Measurements from ENCODE around the gene PFKM. TPM values are rescaled to one million over a fixed set of nuclear protein-coding genes. Genes with fewer than 3 reads are reported as not detected.

Gene PFKM
- total RNA-seq, 1 donor from 2014 or later, result 304 TPM

GRCh38 chr12:48164451-48164850 is 45.3 kb downstream of the PFKM start:
- H3K9ac ChIP-seq (ENCODE audit: low read depth in 1 of 3, low read length in 3 of 3), result no peak overlapping the region
- H3K4me3 ChIP-seq (ENCODE audit: low read length in 3 of 3), result no peak overlapping the region
- H3K27me3 ChIP-seq (ENCODE audit: control insufficient read depth in 3 of 3, insufficient read depth in 3 of 3, low read length in 3 of 3), result no peaks in the 10 kb centered on the region
- H3K27ac ChIP-seq (ENCODE audit: low read depth, low read length), result peak overlapping the region; percentile 94
- peaks cover 15 to 33% (median 21%) of the 10 kb centered on the region in 3 donors for H3K4me1 ChIP-seq (ENCODE audit: control insufficient read depth in 3 of 3, insufficient read depth in 3 of 3, low read length in 3 of 3)
- no peaks in the 10 kb centered on the region for H3K9me3 ChIP-seq (ENCODE audit: control insufficient read depth in 3 of 3, low read length in 3 of 3)
- no peaks in the 10 kb centered on the region for H3K36me3 ChIP-seq (ENCODE audit: control insufficient read depth in 3 of 3, insufficient read depth in 3 of 3, low read length in 3 of 3)

- Histone ChIP-seq H3K36me3 (ENCODE audit: control insufficient read depth in 3 of 3, insufficient read depth in 3 of 3, low read length in 3 of 3) (no peaks in the 10 kb centered on the region), H3K27me3 (ENCODE audit: control insufficient read depth in 3 of 3, insufficient read depth in 3 of 3, low read length in 3 of 3) (no peaks in the 10 kb centered on the region), H3K9ac (ENCODE audit: low read depth in 1 of 3, low read length in 3 of 3) (no peak overlapping the region), H3K4me1 (ENCODE audit: control insufficient read depth in 3 of 3, insufficient read depth in 3 of 3, low read length in 3 of 3) (peaks cover 15 to 32% (median 18%) of the 10 kb centered on the region in 3 donors), H3K9me3 (ENCODE audit: control insufficient read depth in 3 of 3, low read length in 3 of 3) (no peaks in the 10 kb centered on the region), H3K4me3 (ENCODE audit: low read length in 3 of 3) (no peak overlapping the region), H3K27ac (ENCODE audit: low read depth, low read length) (no peak overlapping the region)
Observed at GRCh38 chr12:48165089-48165981, 46.2 kb downstream of the PFKM start.

- Histone ChIP-seq H3K27ac (ENCODE audit: low read depth, low read length) (no peak overlapping the region), H3K36me3 (ENCODE audit: control insufficient read depth in 3 of 3, insufficient read depth in 3 of 3, low read length in 3 of 3) (no peaks in the 10 kb centered on the region), H3K9ac (ENCODE audit: low read depth in 1 of 3, low read length in 3 of 3) (no peak overlapping the region), H3K9me3 (ENCODE audit: control insufficient read depth in 3 of 3, low read length in 3 of 3) (no peaks in the 10 kb centered on the region), H3K4me3 (ENCODE audit: low read length in 3 of 3) (no peak overlapping the region), H3K27me3 (ENCODE audit: control insufficient read depth in 3 of 3, insufficient read depth in 3 of 3, low read length in 3 of 3) (no peaks in the 10 kb centered on the region), H3K4me1 (ENCODE audit: control insufficient read depth in 3 of 3, insufficient read depth in 3 of 3, low read length in 3 of 3) (no peaks in the 10 kb centered on the region)
Observed at GRCh38 chr12:48169011-48169410, 49.8 kb downstream of the PFKM start.

GRCh38 chr12:48175613-48176416 is 56.7 kb downstream of the PFKM start:
- Histone ChIP-seq H3K36me3 (ENCODE audit: control insufficient read depth in 3 of 3, insufficient read depth in 3 of 3, low read length in 3 of 3) (no peaks in the 10 kb centered on the region), H3K27ac (ENCODE audit: low read depth, low read length) (no peak overlapping the region), H3K4me3 (ENCODE audit: low read length in 3 of 3) (no peak overlapping the region), H3K9ac (ENCODE audit: low read depth in 1 of 3, low read length in 3 of 3) (no peak overlapping the region), H3K27me3 (ENCODE audit: control insufficient read depth in 3 of 3, insufficient read depth in 3 of 3, low read length in 3 of 3) (peaks cover 5 to 14% (median 6%) of the 10 kb centered on the region in 3 donors), H3K4me1 (ENCODE audit: control insufficient read depth in 3 of 3, insufficient read depth in 3 of 3, low read length in 3 of 3) (no peaks in the 10 kb centered on the region), H3K9me3 (ENCODE audit: control insufficient read depth in 3 of 3, low read length in 3 of 3) (no peaks in the 10 kb centered on the region)

- Histone ChIP-seq H3K9me3 (ENCODE audit: control insufficient read depth in 3 of 3, low read length in 3 of 3) (no peaks in the 10 kb centered on the region), H3K4me3 (ENCODE audit: low read length in 3 of 3) (no peak overlapping the region), H3K27ac (ENCODE audit: low read depth, low read length) (no peak overlapping the region), H3K4me1 (ENCODE audit: control insufficient read depth in 3 of 3, insufficient read depth in 3 of 3, low read length in 3 of 3) (no peaks in the 10 kb centered on the region), H3K36me3 (ENCODE audit: control insufficient read depth in 3 of 3, insufficient read depth in 3 of 3, low read length in 3 of 3) (no peaks in the 10 kb centered on the region), H3K9ac (ENCODE audit: low read depth in 1 of 3, low read length in 3 of 3) (no peak overlapping the region), H3K27me3 (ENCODE audit: control insufficient read depth in 3 of 3, insufficient read depth in 3 of 3, low read length in 3 of 3) (peaks cover 11 to 19% (median 11%) of the 10 kb centered on the region in 3 donors)
Observed at GRCh38 chr12:48176417-48176751, 57.2 kb downstream of the PFKM start.

- Histone ChIP-seq H3K27me3 (ENCODE audit: control insufficient read depth in 3 of 3, insufficient read depth in 3 of 3, low read length in 3 of 3) (peaks cover 18 to 35% (median 24%) of the 10 kb centered on the region in 3 donors), H3K27ac (ENCODE audit: low read depth, low read length) (no peak overlapping the region), H3K4me3 (ENCODE audit: low read length in 3 of 3) (no peak overlapping the region)
Observed at GRCh38 chr12:48177982-48178381, 58.8 kb downstream of the PFKM start.

GRCh38 chr12:48179466-48179865 is 60.3 kb downstream of the PFKM start:
- no peak overlapping the region for H3K9ac ChIP-seq (ENCODE audit: low read depth in 1 of 3, low read length in 3 of 3)
- no peaks in the 10 kb centered on the region for H3K36me3 ChIP-seq (ENCODE audit: control insufficient read depth in 3 of 3, insufficient read depth in 3 of 3, low read length in 3 of 3)
- peaks cover 14 to 15% (median 14%) of the 10 kb centered on the region in 3 donors for H3K4me1 ChIP-seq (ENCODE audit: control insufficient read depth in 3 of 3, insufficient read depth in 3 of 3, low read length in 3 of 3)
- no peak overlapping the region for H3K4me3 ChIP-seq (ENCODE audit: low read length in 3 of 3)
- H3K9me3 ChIP-seq (ENCODE audit: control insufficient read depth in 3 of 3, low read length in 3 of 3), result no peaks in the 10 kb centered on the region
- peaks cover 32 to 49% (median 37%) of the 10 kb centered on the region in 3 donors for H3K27me3 ChIP-seq (ENCODE audit: control insufficient read depth in 3 of 3, insufficient read depth in 3 of 3, low read length in 3 of 3)
- no peak overlapping the region for H3K27ac ChIP-seq (ENCODE audit: low read depth, low read length)

More at GRCh38 chr12:48177982-48178381, 58.8 kb downstream of the PFKM start:
- peaks cover 6 to 8% (median 7%) of the 10 kb centered on the region in 3 donors for H3K4me1 ChIP-seq (ENCODE audit: control insufficient read depth in 3 of 3, insufficient read depth in 3 of 3, low read length in 3 of 3)
- no peak overlapping the region for H3K9ac ChIP-seq (ENCODE audit: low read depth in 1 of 3, low read length in 3 of 3)
- H3K9me3 ChIP-seq (ENCODE audit: control insufficient read depth in 3 of 3, low read length in 3 of 3), result no peaks in the 10 kb centered on the region
- H3K36me3 ChIP-seq (ENCODE audit: control insufficient read depth in 3 of 3, insufficient read depth in 3 of 3, low read length in 3 of 3), result no peaks in the 10 kb centered on the region

GRCh38 chr12:48180424-48180823 is 61.3 kb downstream of the PFKM start:
- Histone ChIP-seq H3K27ac (ENCODE audit: low read depth, low read length) (no peak overlapping the region), H3K36me3 (ENCODE audit: control insufficient read depth in 3 of 3, insufficient read depth in 3 of 3, low read length in 3 of 3) (no peaks in the 10 kb centered on the region), H3K4me1 (ENCODE audit: control insufficient read depth in 3 of 3, insufficient read depth in 3 of 3, low read length in 3 of 3) (peaks cover 14 to 15% (median 14%) of the 10 kb centered on the region in 3 donors), H3K9me3 (ENCODE audit: control insufficient read depth in 3 of 3, low read length in 3 of 3) (no peaks in the 10 kb centered on the region), H3K4me3 (ENCODE audit: low read length in 3 of 3) (no peak overlapping the region), H3K9ac (ENCODE audit: low read depth in 1 of 3, low read length in 3 of 3) (no peak overlapping the region), H3K27me3 (ENCODE audit: control insufficient read depth in 3 of 3, insufficient read depth in 3 of 3, low read length in 3 of 3) (peaks cover 39 to 58% (median 45%) of the 10 kb centered on the region in 3 donors)

- Histone ChIP-seq H3K27ac (ENCODE audit: low read depth, low read length) (no peak overlapping the region), H3K36me3 (ENCODE audit: control insufficient read depth in 3 of 3, insufficient read depth in 3 of 3, low read length in 3 of 3) (no peaks in the 10 kb centered on the region), H3K4me3 (ENCODE audit: low read length in 3 of 3) (no peak overlapping the region), H3K9me3 (ENCODE audit: control insufficient read depth in 3 of 3, low read length in 3 of 3) (no peaks in the 10 kb centered on the region), H3K27me3 (ENCODE audit: control insufficient read depth in 3 of 3, insufficient read depth in 3 of 3, low read length in 3 of 3) (peaks cover 42 to 63% (median 47%) of the 10 kb centered on the region in 3 donors), H3K9ac (ENCODE audit: low read depth in 1 of 3, low read length in 3 of 3) (no peak overlapping the region), H3K4me1 (ENCODE audit: control insufficient read depth in 3 of 3, insufficient read depth in 3 of 3, low read length in 3 of 3) (peaks cover 14 to 15% (median 14%) of the 10 kb centered on the region in 3 donors)
Observed at GRCh38 chr12:48180857-48181495, 61.8 kb downstream of the PFKM start.
